ENCODE results near the gene ITGB7. TPM values are rescaled to one million over a fixed set of nuclear protein-coding genes. Genes with fewer than 3 reads are reported as not detected.

ITGB7 gene
- total RNA-seq, 1 experiment from 2014 or later: 0.90 TPM

GRCh38 chr12:53231671-53231920, 24.5 kb upstream of the ITGB7 start (continued):
- TF ChIP-seq, protein P1, sequence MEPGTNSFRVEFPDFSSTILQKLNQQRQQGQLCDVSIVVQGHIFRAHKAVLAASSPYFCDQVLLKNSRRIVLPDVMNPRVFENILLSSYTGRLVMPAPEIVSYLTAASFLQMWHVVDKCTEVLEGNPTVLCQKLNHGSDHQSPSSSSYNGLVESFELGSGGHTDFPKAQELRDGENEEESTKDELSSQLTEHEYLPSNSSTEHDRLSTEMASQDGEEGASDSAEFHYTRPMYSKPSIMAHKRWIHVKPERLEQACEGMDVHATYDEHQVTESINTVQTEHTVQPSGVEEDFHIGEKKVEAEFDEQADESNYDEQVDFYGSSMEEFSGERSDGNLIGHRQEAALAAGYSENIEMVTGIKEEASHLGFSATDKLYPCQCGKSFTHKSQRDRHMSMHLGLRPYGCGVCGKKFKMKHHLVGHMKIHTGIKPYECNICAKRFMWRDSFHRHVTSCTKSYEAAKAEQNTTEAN (CRISPR knock-in tag; IDR thresholded peaks at IDR 0.05): no peak

- CTCF ChIA-PET: interaction anchor here (0.9 to 10.2 kb wide), 4 partner anchors 13 to 38 kb away, joined by 3 to 82 read pairs (median 6); partner anchors contain the start of gene ESPL1
These were observed 23.2 kb upstream of the ITGB7 start for GRCh38 chr12:53230108-53230845.

GRCh38 chr12:53229454-53229853, 22.4 kb upstream of the ITGB7 start:
- TF ChIP-seq NR2C2 (CRISPR knock-in tag; IDR thresholded peaks at IDR 0.05): no peak
- TF ChIP-seq, protein P2, sequence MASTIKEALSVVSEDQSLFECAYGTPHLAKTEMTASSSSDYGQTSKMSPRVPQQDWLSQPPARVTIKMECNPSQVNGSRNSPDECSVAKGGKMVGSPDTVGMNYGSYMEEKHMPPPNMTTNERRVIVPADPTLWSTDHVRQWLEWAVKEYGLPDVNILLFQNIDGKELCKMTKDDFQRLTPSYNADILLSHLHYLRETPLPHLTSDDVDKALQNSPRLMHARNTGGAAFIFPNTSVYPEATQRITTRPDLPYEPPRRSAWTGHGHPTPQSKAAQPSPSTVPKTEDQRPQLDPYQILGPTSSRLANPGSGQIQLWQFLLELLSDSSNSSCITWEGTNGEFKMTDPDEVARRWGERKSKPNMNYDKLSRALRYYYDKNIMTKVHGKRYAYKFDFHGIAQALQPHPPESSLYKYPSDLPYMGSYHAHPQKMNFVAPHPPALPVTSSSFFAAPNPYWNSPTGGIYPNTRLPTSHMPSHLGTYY (CRISPR knock-in tag; IDR thresholded peaks at IDR 0.05): no peak
- TF ChIP-seq FOXK1 (CRISPR knock-in tag; IDR thresholded peaks at IDR 0.05): no peak
- TF ChIP-seq, protein P3, sequence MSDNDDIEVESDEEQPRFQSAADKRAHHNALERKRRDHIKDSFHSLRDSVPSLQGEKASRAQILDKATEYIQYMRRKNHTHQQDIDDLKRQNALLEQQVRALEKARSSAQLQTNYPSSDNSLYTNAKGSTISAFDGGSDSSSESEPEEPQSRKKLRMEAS (CRISPR knock-in tag; IDR thresholded peaks at IDR 0.05): no peak
- ChIA-PET CTCF (interaction anchor here (0.6 to 10.2 kb wide), 5 partner anchors 12 to 159 kb away, joined by 3 to 82 read pairs (median 5); no protein-coding TSS in a partner anchor), POLR2A (no interaction called here)
- Mint-ChIP-seq H3K9me3 (no peaks in the 10 kb centered on the region), H3K36me3 (peaks cover 5% of the 10 kb centered on the region), H3K4me1 (peaks cover 74% of the 10 kb centered on the region), H3K4me3 (peak overlapping the region; percentile 16), H3K27me3 (ENCODE audit: low read depth) (no peaks in the 10 kb centered on the region), H3K27ac (no peak overlapping the region; the same call in 1 of the 2 replicates)
- DNase-seq (ENCODE audit: low spot score) (no peak), ATAC-seq (no peak)

More at GRCh38 chr12:53230108-53230845, 23.2 kb upstream of the ITGB7 start:
- peak overlapping the region; percentile 16 for H3K4me3 Mint-ChIP-seq
- H3K36me3 Mint-ChIP-seq: peaks cover 5% of the 10 kb centered on the region
- no peaks in the 10 kb centered on the region for H3K27me3 Mint-ChIP-seq (ENCODE audit: low read depth)
- POLR2A ChIA-PET: interaction anchor here (1.2 kb wide), 1 partner anchor 10 kb away, joined by 6 read pairs; no protein-coding TSS in a partner anchor
- TF ChIP-seq FOXJ3 (CRISPR knock-in tag; IDR thresholded peaks at IDR 0.05; ENCODE audit: borderline replicate concordance) (no peak), CREB1 (CRISPR knock-in tag; IDR thresholded peaks at IDR 0.05) (no peak), SMAD3 (CRISPR knock-in tag; IDR thresholded peaks at IDR 0.05; ENCODE audit: borderline replicate concordance) (no peak), ZNF423 (CRISPR knock-in tag; IDR thresholded peaks at IDR 0.05) (no peak), CTCF (IDR thresholded peaks at IDR 0.05) (no peak), ZNF512 (CRISPR knock-in tag; IDR thresholded peaks at IDR 0.05; ENCODE audit: borderline replicate concordance) (no peak)
- TF ChIP-seq, protein P2 (CRISPR knock-in tag; IDR thresholded peaks at IDR 0.05): no peak
- DNase-seq (ENCODE audit: low spot score): no peak
- no peak overlapping the region for H3K27ac Mint-ChIP-seq
- ATAC-seq: no peak
- peaks cover 74% of the 10 kb centered on the region for H3K4me1 Mint-ChIP-seq
- no peaks in the 10 kb centered on the region for H3K9me3 Mint-ChIP-seq

Data from WTC11 (cell line).